Lower lobe of right lung (tissue), 2 donors: Measurements from ENCODE around the gene SEMA3D. TPM values are rescaled to one million over a fixed set of nuclear protein-coding genes. Genes with fewer than 3 reads are reported as not detected.

Source experiments
- ATAC-seq, 2 donors: fragments of 200-7000 bp; cut with Tn5 transposase; one replicate each; pipeline ENCODE4 v1.9.1; 2020 to 2022; ENCODE audit warnings: mild to moderate bottlenecking in 2 of 2, moderate library complexity in 2 of 2
- DNase-seq: peaks from one replicate; pipeline ENCODE4 v3.0.0-alpha.2; 2020
- H3K27ac ChIP-seq: fragments of 200-600 bp; one replicate; pipeline ENCODE4 v1.8.0; 2022
- H3K27me3 ChIP-seq: fragments of 200-600 bp; one replicate; pipeline ENCODE4 v1.8.0; 2022; ENCODE audit warnings: low read depth
- H3K36me3 ChIP-seq: fragments of 200-600 bp; one replicate; pipeline ENCODE4 v1.8.0; 2022; ENCODE audit warnings: mild to moderate bottlenecking
- H3K4me1 ChIP-seq: fragments of 200-600 bp; one replicate; pipeline ENCODE4 v1.8.0; 2022
- H3K4me3 ChIP-seq: fragments of 200-600 bp; one replicate; pipeline ENCODE4 v1.8.0; 2022; ENCODE audit warnings: mild to moderate bottlenecking
- H3K9me3 ChIP-seq: fragments of 200-600 bp; one replicate; pipeline ENCODE4 v1.8.0; 2022
- intact Hi-C: fragments of 100-400 bp; cut with DNase I; formaldehyde crosslinking; loops from one replicate; pipeline ENCODE4 v1.11.0; 2022
- total RNA-seq: library from RNA; stranded (reverse); fragmentation: NEBNext Ultra II Directional; extraction: Animal tissue kit (Norgen Biotek cat#: 25700); gene quantifications from one replicate; pipeline ENCODE4 v1.2.1, GENCODE V29; 2021
- TF ChIP-seq, protein P1 (sequence below): fragments of 200-600 bp; IDR thresholded peaks from one replicate; pipeline ENCODE4 v1.8.0; 2022; ENCODE audit warnings: antibody characterized with exemption, mild to moderate bottlenecking
- donor health status: DM: no; HTN: yes; CAD: no; lungs with severe emphysema.

Gene SEMA3D
- total RNA-seq, 1 donor from 2014 or later = 8.0 TPM

DNA sequence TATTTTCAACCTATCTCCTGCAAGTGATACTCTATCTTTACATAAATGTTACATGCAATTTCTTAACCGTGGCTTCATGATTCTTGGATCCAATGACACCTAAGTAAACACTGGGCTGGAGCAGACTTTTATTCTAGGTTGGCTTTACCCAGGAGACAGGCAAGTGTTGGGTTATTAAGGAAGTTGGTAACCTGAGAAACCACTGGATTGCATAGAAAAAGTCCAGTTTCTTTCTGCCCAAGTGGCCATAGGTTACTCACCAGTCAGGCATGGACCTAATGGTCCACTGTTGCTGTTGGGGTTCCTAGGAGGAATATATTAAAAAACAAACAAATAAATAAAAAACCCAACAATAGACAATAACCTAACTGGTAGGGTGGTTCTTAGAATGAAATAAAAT, 112.8 kb downstream of the SEMA3D start:
- TF ChIP-seq, protein P1, sequence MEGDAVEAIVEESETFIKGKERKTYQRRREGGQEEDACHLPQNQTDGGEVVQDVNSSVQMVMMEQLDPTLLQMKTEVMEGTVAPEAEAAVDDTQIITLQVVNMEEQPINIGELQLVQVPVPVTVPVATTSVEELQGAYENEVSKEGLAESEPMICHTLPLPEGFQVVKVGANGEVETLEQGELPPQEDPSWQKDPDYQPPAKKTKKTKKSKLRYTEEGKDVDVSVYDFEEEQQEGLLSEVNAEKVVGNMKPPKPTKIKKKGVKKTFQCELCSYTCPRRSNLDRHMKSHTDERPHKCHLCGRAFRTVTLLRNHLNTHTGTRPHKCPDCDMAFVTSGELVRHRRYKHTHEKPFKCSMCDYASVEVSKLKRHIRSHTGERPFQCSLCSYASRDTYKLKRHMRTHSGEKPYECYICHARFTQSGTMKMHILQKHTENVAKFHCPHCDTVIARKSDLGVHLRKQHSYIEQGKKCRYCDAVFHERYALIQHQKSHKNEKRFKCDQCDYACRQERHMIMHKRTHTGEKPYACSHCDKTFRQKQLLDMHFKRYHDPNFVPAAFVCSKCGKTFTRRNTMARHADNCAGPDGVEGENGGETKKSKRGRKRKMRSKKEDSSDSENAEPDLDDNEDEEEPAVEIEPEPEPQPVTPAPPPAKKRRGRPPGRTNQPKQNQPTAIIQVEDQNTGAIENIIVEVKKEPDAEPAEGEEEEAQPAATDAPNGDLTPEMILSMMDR = no peak

DNA sequence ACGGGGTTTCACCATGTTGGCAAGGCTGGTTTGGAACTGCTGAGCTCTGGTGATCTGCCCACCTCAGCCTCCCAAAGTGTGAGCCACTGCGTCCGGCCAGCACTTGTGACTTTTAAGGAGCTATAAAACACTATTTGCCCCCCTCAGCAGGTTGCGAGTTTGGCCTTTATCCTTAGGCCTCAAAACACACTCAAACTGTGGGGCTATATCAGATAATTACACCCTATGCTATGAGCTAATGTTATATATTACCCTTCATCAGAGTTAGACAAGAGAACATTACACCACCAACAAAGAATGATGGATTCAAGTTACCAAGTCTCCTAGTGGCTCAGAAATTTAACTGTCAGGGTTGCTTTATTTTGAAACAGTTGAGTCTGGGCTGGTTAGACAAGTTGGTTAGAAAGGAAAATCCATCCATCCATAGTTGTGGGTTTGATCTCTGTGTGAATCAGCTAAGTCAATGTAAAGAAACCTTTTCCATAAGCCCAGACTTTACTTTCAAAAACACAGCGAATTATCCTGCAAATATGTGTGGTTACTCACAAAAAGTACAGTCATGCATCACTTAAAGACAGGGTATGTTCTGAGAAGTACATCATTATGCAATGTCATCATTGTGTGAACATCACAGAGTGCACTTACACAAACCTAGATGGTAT, 115.8 kb downstream of the SEMA3D start:
- Histone ChIP-seq H3K36me3 (no peaks in the 10 kb centered on the region), H3K27me3 (no peaks in the 10 kb centered on the region), H3K27ac (no peak overlapping the region), H3K4me3 (no peak overlapping the region), H3K4me1 (no peaks in the 10 kb centered on the region), H3K9me3 (no peaks in the 10 kb centered on the region)
- ATAC-seq = no peak
- intact Hi-C loops = no loop called here
- TF ChIP-seq, protein P1 = no peak
- no peak for DNase-seq

More for the DNA sequence above, 112.8 kb downstream of the SEMA3D start:
- Histone ChIP-seq H3K27me3 (no peaks in the 10 kb centered on the region), H3K27ac (no peak overlapping the region), H3K4me1 (no peaks in the 10 kb centered on the region), H3K9me3 (no peaks in the 10 kb centered on the region), H3K36me3 (no peaks in the 10 kb centered on the region), H3K4me3 (no peak overlapping the region)
- intact Hi-C loops = no loop called here
- ATAC-seq (no peak), DNase-seq (no peak)

DNA sequence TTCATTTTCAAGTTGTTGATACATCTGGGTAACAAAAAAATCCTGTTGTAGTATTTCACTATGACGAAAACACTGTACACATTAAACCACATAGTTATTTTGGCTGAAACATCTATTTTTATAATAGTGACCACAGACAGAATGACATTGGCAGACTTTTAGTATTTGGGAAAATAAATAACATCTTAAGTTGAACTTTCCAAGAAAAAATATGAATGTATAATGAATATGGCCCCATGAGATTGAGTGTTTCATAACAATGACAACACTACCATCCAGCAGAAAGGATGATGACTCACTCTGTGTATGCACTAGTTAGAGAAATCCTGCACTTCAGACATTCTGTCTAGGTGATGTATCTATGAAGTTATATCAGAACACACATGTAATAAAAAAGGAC, 118.1 kb downstream of the SEMA3D start:
- Histone ChIP-seq H3K9me3 (no peaks in the 10 kb centered on the region), H3K36me3 (no peaks in the 10 kb centered on the region), H3K27ac (no peak overlapping the region), H3K4me3 (no peak overlapping the region), H3K4me1 (no peaks in the 10 kb centered on the region), H3K27me3 (no peaks in the 10 kb centered on the region)
- ATAC-seq = no peak
- no peak for DNase-seq
- intact Hi-C loops = no loop called here
- TF ChIP-seq, protein P1 = no peak

DNA sequence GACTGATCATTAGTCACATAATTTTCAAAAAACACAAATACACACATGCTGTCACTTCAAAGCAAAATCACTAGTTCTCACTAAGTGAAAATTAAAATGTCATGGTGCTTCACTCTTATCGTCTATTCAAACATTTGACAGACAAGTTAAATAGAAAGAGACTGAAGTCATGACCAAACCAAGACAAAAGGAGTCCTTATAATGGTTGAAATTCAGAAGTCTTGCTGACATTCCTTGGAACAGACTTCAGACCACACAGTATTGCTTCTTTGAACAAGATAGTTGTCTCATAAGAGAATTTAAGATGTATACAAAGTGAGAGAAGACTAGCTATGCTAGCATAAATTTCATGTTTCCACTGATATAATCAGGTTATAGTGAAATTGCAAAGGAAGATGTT, 119.5 kb downstream of the SEMA3D start:
- H3K4me3 ChIP-seq = no peak overlapping the region
- intact Hi-C loops = no loop called here
- no peaks in the 10 kb centered on the region for H3K9me3 ChIP-seq
- H3K4me1 ChIP-seq = no peaks in the 10 kb centered on the region
- no peak overlapping the region for H3K27ac ChIP-seq
- no peaks in the 10 kb centered on the region for H3K36me3 ChIP-seq
- DNase-seq = no peak
- no peak for ATAC-seq
- TF ChIP-seq, protein P1 = no peak
- no peaks in the 10 kb centered on the region for H3K27me3 ChIP-seq

DNA sequence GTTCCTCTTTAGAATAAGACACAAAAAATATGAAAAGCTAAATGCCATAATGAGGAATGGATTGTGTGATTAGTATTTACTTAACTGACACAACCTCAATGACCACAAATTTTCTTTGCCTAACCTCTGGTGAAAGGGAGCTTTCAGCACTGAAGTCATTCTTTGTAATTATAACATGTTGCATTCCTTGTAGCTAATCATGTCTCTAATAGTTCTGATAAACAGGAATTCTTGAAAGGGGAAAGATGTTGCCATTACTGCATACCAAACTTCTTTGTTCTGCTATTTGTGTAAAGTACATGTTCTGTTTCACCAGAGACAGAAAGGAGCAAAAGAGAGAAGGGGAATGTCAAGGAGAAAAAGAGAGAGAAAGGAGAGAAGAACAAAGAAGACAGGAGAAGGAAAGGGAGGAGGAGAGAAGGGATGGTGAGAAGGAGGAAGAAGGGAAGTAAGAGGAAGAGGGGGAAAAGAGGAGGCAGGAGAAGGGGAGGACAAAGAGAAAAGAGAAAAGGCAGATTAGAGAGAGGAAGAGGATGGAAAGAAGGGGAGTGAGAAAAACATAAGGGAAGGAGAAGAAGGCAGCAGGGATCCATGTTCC, 120.9 kb downstream of the SEMA3D start:
- no peak overlapping the region for H3K4me3 ChIP-seq
- no peaks in the 10 kb centered on the region for H3K27me3 ChIP-seq
- H3K27ac ChIP-seq = no peak overlapping the region
- ATAC-seq (no peak), DNase-seq (no peak)
- TF ChIP-seq, protein P1 = no peak
- intact Hi-C loops = no loop called here
- no peaks in the 10 kb centered on the region for H3K4me1 ChIP-seq
- H3K36me3 ChIP-seq = no peaks in the 10 kb centered on the region
- no peaks in the 10 kb centered on the region for H3K9me3 ChIP-seq
